ENCODE measurements around the gene TNFRSF17. TPM values are rescaled to one million over a fixed set of nuclear protein-coding genes. Genes with fewer than 3 reads are reported as not detected.
"Not testable (repeated sequence)": the region's sequence is repeated elsewhere in the genome, so short reads cannot be mapped to it uniquely, and the experiment has no call there.

The TNFRSF17 gene
- total and polyA plus RNA-seq, 10 of the 15 experiments (the other 5 are each of a cell fraction or from before 2014, with no cell fraction given): 106 to 461 (median 179) TPM

- TF ChIP-seq ZNF592 (IDR thresholded peaks at IDR 0.05): 0 out of 2 replicates have a peak, but pooled peaks have one; percentile 27
- no peak for TF ChIP-seq MEF2A (IDR thresholded peaks at IDR 0.05; ENCODE audit: insufficient read depth, low read depth, low read length)
Observed at GRCh38 chr16:11949527-11949926, 15.5 kb upstream of the TNFRSF17 start (continued).

- peak; percentile 27 for FAIRE-seq
- POLR2A ChIA-PET: no interaction called here
- H2AFZ ChIP-seq (ENCODE audit: control insufficient read depth, low read depth, low read length): peak overlapping the region; percentile 37
Observed at GRCh38 chr16:11950388-11950787, 14.6 kb upstream of the TNFRSF17 start.

GRCh38 chr16:11953576-11953975 lies 11.4 kb upstream of the TNFRSF17 start:
- H3K9ac ChIP-seq (ENCODE audit: control insufficient read depth, insufficient read depth, low read length); H3K9me3 ChIP-seq (replicated peaks; ENCODE audit: control insufficient read depth, insufficient read depth, low read length); H4K20me1 ChIP-seq (ENCODE audit: control insufficient read depth, insufficient read depth); H3K27me3 ChIP-seq (replicated peaks in 1 of 2; ENCODE audit: control insufficient read depth in 2 of 2, insufficient read depth in 2 of 2, low read length in 1 of 2); CTCF ChIA-PET; H3K4me2 ChIP-seq (ENCODE audit: control insufficient read depth, insufficient read depth); BruUV-seq (replicated peaks); H3K4me1 ChIP-seq (ENCODE audit: control insufficient read depth, insufficient read depth, low read length); intact Hi-C loops (cut with micrococcal nuclease; ENCODE audit: unreplicated experiment); DNase-seq (ENCODE audit: low read depth, low spot score); H3K79me2 ChIP-seq (ENCODE audit: control insufficient read depth, insufficient read depth, low read length); ATAC-seq; FAIRE-seq; H3K27ac ChIP-seq (ENCODE audit: control insufficient read depth, insufficient read depth); H2AFZ ChIP-seq (ENCODE audit: control insufficient read depth, low read depth, low read length); H3K36me3 ChIP-seq (ENCODE audit: control insufficient read depth in 2 of 2, insufficient read depth in 2 of 2, low read length in 1 of 2); in situ Hi-C loops (cut with MboI); H3K4me3 ChIP-seq: not testable (repeated sequence)
- 82% methylated on average over 7 of the region's 8 CpGs for WGBS (ENCODE audit: insufficient coverage, insufficient replicate concordance, low lambda C conversion rate, missing lambda C conversion rate)
- RAD21 ChIA-PET (ENCODE audit: unreplicated experiment): interaction anchor here (2.0 kb wide), 1 partner anchor 114 kb away, joined by 6 read pairs; no protein-coding TSS in a partner anchor
- POLR2A ChIA-PET: interaction anchor here (0.7 kb wide), 1 partner anchor 567 kb away, joined by 3 read pairs; no protein-coding TSS in a partner anchor
- SMC1A ChIA-PET (ENCODE audit: uncharacterized antibody, unreplicated experiment): interaction anchor here (0.6 to 1.3 kb wide), 3 partner anchors 24 to 114 kb away, joined by 3 to 4 read pairs (median 3); no protein-coding TSS in a partner anchor

More at GRCh38 chr16:11950388-11950787, 14.6 kb upstream of the TNFRSF17 start:
- Histone ChIP-seq H3K9ac (ENCODE audit: control insufficient read depth, insufficient read depth, low read length) (no peak overlapping the region), H3K4me3 (no peak overlapping the region), H3K79me2 (ENCODE audit: control insufficient read depth, insufficient read depth, low read length) (no peaks in the 10 kb centered on the region), H4K20me1 (ENCODE audit: control insufficient read depth, insufficient read depth) (no peaks in the 10 kb centered on the region), H3K27me3 (replicated peaks in 1 of 2; ENCODE audit: control insufficient read depth in 2 of 2, insufficient read depth in 2 of 2, low read length in 1 of 2) (no peaks in the 10 kb centered on the region), H3K4me2 (ENCODE audit: control insufficient read depth, insufficient read depth) (peak overlapping the region; percentile 64; the same call in 1 of the 2 replicates), H3K4me1 (ENCODE audit: control insufficient read depth, insufficient read depth, low read length) (peaks cover 9% of the 10 kb centered on the region), H3K9me3 (replicated peaks; ENCODE audit: control insufficient read depth, insufficient read depth, low read length) (no peaks in the 10 kb centered on the region), H3K27ac (ENCODE audit: control insufficient read depth, insufficient read depth) (no peak overlapping the region), H3K36me3 (ENCODE audit: control insufficient read depth in 2 of 2, insufficient read depth in 2 of 2, low read length in 1 of 2) (no peaks in the 10 kb centered on the region)
- in situ Hi-C loops (cut with MboI) (no loop called here), intact Hi-C loops (cut with micrococcal nuclease; ENCODE audit: unreplicated experiment) (no loop called here)
- no TSS peak for BruUV-seq (replicated peaks)
- ChIA-PET RAD21 (ENCODE audit: unreplicated experiment) (no interaction called here), SMC1A (ENCODE audit: uncharacterized antibody, unreplicated experiment) (no interaction called here), CTCF (no interaction called here)
- DNase-seq (ENCODE audit: low read depth, low spot score) (no peak), ATAC-seq (peak; percentile 31)
- TF ChIP-seq NFIC (IDR thresholded peaks at IDR 0.05; ENCODE audit: low read depth, low read length): no peak
- 23% methylated on average over 5 of the region's 5 CpGs for WGBS (ENCODE audit: insufficient coverage, insufficient replicate concordance, low lambda C conversion rate, missing lambda C conversion rate)
